ENCODE measurements around the gene ARHGAP8.

DNA sequence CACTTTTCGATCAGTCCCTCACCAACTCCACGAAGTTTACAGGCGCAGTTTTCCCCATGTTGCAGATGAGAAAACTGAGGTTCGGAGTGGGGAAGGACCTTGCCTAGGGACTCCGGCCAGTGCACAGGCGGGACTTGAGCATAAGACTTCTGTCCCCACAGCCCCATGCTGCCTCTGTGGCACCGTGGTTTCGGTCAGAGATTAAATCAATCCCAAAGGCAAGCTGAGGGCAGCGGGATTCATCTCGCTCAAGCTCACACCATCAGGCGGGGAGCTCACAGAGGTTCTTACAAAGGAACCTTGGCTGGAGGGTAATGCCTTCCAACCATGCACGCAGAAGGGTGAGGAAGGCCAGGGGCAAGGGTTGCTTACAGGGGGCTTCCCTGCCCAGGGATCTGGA lies 141.9 kb downstream of the ARHGAP8 start:
- no peak for TF ChIP-seq PHF8 (CRISPR knock-in tag; IDR thresholded peaks at IDR 0.05)
- no peak for TF ChIP-seq BHLHE40 (IDR thresholded peaks at IDR 0.05; ENCODE audit: low read length)
